GM08714 (cell line): ENCODE measurements around the gene IRF5.
A peak's percentile ranks its signal among the peaks of the same experiment; 100 is the strongest.

Experiments
- H3K4me3 ChIP-seq: fragments of 200-500 bp; sonication (Bioruptor generic); 2 replicates; pipeline ENCODE4 v1.5.1; 2014; ENCODE audit warnings: mild to moderate bottlenecking, low read length, inconsistent platforms
- ZNF274 ChIP-seq: IDR thresholded peaks from 2 replicates; pipeline ENCODE4 v1.6.1; 2012; ENCODE audit warnings: mild to moderate bottlenecking, low read depth, low read length

IRF5 gene

GRCh38 chr7:128945668-128946366 is 8.1 kb downstream of the IRF5 start:
- H3K4me3 ChIP-seq: no peak overlapping the region
- TF ChIP-seq ZNF274: no peak

DNA sequence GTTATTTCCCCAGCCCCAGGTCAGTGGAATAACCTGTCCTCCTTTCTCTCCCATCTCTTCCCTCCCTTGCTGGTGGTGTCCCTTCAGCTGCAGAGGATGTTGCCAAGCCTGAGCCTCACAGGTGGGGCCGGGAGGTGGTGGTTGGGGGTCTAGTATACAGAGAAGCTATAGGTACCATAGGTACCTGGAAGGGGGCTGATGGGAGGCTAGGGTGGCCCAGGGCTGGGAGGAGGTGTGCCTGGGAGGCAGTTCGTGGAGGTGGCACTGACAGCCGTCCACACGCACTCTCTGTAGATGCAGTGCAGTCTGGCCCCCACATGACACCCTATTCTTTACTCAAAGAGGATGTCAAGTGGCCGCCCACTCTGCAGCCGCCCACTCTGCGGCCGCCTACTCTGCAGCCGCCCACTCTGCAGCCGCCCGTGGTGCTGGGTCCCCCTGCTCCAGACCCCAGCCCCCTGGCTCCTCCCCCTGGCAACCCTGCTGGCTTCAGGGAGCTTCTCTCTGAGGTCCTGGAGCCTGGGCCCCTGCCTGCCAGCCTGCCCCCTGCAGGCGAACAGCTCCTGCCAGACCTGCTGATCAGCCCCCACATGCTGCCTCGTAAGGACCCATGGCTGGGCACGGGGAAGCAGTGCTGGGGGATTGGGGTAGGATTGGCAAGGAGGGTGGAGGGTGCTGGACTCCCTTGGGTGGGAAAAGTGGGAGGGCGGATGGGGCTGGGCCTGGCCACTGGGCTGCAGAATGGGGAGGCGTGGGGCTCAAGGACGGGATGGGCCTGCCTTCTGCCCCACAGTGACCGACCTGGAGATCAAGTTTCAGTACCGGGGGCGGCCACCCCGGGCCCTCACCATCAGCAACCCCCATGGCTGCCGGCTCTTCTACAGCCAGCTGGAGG is 9.5 kb downstream of the IRF5 start:
- no peak for TF ChIP-seq ZNF274
- no peak overlapping the region for H3K4me3 ChIP-seq

DNA sequence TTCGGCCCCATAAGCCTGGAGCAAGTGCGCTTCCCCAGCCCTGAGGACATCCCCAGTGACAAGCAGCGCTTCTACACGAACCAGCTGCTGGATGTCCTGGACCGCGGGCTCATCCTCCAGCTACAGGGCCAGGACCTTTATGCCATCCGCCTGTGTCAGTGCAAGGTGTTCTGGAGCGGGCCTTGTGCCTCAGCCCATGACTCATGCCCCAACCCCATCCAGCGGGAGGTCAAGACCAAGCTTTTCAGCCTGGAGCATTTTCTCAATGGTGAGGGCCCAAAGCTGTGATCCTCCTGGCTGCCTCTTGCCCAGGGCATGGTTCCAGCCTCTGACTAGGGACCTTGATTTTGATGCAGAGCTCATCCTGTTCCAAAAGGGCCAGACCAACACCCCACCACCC is 10.1 kb downstream of the IRF5 start:
- no peak for TF ChIP-seq ZNF274
- no peak overlapping the region for H3K4me3 ChIP-seq

DNA sequence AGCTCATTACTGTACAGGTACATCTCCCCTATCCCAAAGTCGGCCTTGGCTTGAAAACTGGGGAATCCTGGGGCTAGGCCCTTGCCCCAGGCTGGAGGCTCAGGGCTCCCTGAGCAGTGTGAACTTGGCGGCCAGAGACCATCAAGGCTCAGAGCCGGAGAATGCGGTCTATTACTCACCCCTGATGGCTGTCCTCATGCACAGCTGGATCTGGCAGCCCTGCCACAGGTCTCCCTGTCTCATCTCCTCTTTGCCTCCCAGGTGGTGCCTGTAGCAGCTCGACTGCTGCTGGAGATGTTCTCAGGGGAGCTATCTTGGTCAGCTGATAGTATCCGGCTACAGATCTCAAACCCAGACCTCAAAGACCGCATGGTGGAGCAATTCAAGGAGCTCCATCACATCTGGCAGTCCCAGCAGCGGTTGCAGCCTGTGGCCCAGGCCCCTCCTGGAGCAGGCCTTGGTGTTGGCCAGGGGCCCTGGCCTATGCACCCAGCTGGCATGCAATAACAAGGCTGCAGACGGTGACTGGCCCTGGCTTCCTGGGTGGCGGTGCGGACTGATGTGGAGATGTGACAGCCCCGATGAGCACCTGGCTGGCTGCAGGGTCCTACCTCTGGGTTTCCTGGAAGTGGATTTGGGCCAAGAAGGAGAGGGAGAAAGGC is 10.7 kb downstream of the IRF5 start:
- TF ChIP-seq ZNF274: no peak
- H3K4me3 ChIP-seq: no peak overlapping the region

GRCh38 chr7:128948976-128949760 is 11.4 kb downstream of the IRF5 start:
- TF ChIP-seq ZNF274: no peak

DNA sequence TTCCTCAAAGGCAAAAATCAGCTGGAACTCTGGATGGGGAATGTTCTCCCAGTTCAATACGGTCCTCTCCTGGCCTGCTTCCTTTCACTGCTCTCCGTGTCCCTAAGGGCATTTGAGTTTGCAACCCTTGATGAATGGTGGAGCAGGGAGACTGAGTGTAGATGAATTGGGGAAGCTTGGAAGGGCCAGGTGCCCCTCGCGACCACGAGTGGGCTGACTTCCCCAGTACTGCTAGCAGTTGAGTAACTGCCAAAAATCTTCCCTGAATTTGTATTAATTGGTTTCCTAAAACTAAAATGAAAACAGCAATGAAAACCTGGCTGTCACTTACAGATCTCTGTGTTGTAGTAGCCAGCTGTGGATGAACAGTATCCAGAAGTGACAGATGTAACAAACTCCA is 13.6 kb downstream of the IRF5 start:
- no peak for TF ChIP-seq ZNF274
- no peak overlapping the region for H3K4me3 ChIP-seq

More at GRCh38 chr7:128948976-128949760, 11.4 kb downstream of the IRF5 start:
- H3K4me3 ChIP-seq: no peak overlapping the region

DNA sequence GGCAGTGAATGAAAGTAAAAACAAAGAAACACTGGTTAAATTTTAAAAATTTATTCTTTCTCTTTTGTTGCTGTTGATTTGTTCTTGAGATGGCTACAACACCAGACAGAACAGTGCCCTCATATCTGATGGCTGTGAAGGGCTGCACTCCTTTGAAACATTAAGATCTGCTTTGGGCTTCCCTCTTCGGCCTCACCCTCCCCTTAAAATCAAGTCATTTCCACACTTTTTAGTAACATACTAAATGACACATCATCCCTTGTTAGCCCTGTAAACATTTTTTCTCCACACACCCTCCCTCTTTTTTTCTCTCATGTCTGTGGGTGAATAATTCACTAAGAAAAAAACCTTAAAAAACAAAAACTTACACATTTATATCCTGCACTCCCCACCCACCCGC is 16.4 kb downstream of the IRF5 start:
- TF ChIP-seq ZNF274: no peak
- no peak overlapping the region for H3K4me3 ChIP-seq

DNA sequence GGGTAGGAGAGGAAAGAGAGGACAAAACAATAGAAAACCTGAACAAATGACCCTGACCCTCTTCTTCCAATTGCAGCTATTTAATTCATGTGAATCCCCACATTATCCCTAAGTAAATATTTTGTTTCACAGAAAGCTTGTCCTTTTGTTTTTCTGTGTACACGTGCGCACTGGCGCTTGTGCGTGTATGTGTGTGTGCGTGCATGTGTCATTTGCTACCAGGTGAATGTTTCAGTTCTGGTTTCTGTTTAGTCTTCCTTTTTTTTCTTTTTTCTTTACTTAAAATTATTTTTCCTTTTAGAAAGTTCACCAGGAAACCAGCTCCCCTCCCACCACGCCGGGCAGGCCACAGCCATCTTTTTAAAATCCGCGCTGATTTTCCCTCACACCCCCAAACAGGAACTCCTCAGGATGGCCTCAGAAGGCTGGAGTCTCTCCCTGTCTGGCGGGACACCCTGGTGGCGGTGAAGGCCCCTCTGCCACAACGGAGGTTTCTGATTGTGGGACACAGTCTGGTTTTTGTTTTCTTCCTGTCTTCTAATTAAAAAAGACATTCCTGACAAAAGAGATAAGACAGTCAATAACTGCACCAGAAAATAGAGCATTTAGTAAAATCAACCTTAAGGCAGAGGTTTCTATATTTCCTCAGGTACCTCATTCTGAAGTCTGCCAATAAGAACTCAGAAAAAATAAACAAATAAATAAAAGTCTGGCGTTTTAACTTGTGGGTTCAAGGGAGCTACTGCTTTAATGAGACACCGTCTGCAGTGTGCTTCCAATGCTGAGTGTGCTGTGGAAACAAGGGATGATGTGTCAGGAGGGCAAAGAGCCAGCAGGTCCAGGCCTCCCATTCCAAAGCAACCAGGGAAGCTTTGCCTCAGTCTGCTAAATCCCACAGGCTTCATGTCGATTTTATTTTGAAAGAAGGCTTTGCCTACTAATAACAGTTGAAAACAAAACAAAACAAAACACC is 17.4 kb downstream of the IRF5 start:
- peak overlapping the region; percentile 7; the same call in 1 of the 2 replicates for H3K4me3 ChIP-seq
- no peak for TF ChIP-seq ZNF274

DNA sequence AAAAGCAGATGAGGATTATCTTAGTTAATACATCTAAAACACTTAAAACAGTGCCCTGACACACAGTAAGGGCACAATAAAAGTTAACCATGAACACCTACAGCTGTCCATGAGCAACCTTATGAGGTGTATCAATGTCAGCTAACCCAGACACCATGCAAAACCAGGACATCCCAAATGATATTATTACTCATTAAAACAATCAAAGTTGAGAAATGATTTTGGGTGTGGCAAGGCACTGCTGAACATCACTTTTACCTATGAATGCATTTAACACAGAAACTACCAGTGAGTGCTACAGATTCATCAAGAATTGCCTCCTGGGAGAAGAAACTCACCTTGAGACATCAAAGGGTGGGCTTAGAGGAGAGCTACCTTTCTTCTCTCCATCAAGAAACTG is 18.3 kb downstream of the IRF5 start:
- no peak for TF ChIP-seq ZNF274
- no peak overlapping the region for H3K4me3 ChIP-seq

DNA sequence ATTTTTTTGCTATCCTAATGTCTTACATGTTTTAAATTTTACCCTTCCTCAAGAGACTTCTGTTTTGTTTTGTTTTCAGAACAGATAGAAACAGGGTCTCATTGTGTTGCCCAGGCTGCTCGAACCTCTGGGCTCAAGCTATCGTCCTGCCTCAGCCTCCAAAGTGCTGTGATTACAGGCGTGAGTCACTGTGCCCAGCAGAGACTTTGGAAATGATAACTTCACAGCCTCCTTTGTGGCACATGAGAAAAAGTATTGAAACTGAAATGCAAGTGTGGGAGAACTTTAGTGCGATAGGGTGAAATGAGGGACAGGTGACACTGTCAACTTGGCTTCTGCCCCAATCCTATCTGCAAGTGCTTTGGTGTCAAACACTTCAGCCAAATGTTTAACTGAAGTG is 21.6 kb downstream of the IRF5 start:
- H3K4me3 ChIP-seq: no peak overlapping the region
- no peak for TF ChIP-seq ZNF274

DNA sequence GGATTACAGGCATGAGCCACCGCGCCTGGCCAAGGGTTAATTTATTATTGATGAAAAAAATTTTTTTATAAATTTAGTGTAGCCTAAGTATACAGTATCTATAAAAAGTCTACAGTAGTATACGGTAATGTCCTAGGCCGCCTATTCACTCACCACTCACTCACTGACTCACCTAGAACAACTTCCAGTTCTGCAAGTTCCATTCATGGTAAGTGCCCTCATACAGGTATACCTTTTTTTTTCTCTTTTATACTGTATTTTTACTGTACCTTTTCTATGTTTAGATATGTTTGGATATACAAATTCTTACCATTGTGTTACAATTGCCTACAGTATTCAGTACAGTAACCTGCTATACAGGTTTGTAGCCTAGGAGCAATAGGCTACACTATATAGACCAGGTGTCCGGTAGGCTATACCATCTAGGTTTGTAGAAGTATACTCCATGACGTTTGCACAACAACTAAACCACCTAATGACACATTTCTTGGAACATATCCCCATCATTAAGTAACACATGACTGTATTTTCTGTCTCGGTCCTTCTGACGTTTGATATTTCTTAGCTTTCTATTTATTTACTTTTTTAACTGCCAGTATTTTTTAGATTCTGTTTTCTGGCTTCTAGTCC is 23.4 kb downstream of the IRF5 start:
- TF ChIP-seq ZNF274: no peak
- H3K4me3 ChIP-seq: no peak overlapping the region

DNA sequence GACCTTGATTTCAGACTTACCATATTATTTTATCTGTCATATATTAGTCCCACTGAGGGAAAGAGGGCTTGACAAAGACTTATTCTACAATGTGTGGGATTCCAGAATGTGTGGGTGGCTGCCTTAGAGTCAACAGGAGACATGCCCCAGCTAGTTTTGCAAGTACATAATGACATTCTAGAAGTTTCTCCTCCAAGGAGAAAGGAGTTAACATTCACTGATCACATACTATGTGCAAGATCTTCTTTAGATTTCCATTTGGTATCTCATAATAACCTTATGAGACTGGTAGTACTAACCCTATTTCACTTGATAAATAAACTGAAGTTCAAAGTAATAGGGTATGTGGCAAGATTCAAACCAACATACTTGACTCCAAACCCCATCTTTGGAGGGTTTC is 25.2 kb downstream of the IRF5 start:
- TF ChIP-seq ZNF274: no peak
- no peak overlapping the region for H3K4me3 ChIP-seq
